ENCODE data around the gene RO60. TPM values are rescaled to one million over a fixed set of nuclear protein-coding genes. Genes with fewer than 3 reads are reported as not detected.

Gene RO60
- total RNA-seq, 1 experiment from 2014 or later, result 69.5 TPM

DNA sequence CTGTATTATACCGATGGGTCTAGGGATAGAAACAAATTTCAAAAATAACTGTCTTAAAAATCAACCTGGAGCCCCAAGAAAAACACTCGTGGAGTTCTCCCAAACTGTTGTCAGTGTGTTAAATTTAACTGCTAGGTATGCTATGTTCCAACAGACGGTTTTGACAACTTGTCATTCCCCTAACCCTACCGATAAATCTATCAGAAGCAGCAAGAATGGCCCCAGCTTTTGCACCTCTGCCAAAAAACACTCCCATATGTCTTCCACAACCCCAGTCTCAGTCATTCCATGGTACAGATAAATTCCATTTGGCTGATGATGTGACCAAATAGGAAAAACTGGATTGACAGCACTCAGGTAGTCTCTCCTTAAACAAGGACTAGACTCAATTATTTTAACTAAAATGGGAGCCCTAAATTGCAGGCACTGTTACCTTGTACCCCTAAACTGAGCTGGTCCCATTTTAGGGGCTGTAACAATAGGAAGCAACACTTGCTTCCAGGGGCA is 5.2 kb upstream of the RO60 start:
- RAD21 ChIA-PET (ENCODE audit: low non-redundant PET in 1 of 2, low total read pairs in 2 of 2, uncharacterized antibody in 2 of 2, unreplicated experiment in 2 of 2), result no interaction called here
- 0 out of 2 replicates have a peak, but pooled peaks cover 7% of the 10 kb centered on the region for H4K20me1 ChIP-seq (ENCODE audit: insufficient read depth)
- intact Hi-C loops (cut with micrococcal nuclease), result no loop called here
- CTCF ChIA-PET, result no interaction called here
- peaks cover 9 to 12% of the 10 kb centered on the region in 2 experiments; a peak in 3 of 4 replicates for H3K36me3 ChIP-seq (ENCODE audit: control insufficient read depth in 1 of 2, insufficient read depth in 2 of 2, low read length in 2 of 2)
- no peak for TF ChIP-seq CEBPB (IDR thresholded peaks at IDR 0.05; ENCODE audit: low read depth)
- TF ChIP-seq ZBTB33 (IDR thresholded peaks at IDR 0.05; ENCODE audit: extremely low read depth, insufficient replicate concordance, low read length), result no peak
- TF ChIP-seq, protein P1, sequence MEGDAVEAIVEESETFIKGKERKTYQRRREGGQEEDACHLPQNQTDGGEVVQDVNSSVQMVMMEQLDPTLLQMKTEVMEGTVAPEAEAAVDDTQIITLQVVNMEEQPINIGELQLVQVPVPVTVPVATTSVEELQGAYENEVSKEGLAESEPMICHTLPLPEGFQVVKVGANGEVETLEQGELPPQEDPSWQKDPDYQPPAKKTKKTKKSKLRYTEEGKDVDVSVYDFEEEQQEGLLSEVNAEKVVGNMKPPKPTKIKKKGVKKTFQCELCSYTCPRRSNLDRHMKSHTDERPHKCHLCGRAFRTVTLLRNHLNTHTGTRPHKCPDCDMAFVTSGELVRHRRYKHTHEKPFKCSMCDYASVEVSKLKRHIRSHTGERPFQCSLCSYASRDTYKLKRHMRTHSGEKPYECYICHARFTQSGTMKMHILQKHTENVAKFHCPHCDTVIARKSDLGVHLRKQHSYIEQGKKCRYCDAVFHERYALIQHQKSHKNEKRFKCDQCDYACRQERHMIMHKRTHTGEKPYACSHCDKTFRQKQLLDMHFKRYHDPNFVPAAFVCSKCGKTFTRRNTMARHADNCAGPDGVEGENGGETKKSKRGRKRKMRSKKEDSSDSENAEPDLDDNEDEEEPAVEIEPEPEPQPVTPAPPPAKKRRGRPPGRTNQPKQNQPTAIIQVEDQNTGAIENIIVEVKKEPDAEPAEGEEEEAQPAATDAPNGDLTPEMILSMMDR (IDR thresholded peaks at IDR 0.05 in 2 of 3, conservative IDR thresholded peaks at IDR 0.05 in 1 of 3; ENCODE audit: borderline replicate concordance in 1 of 3, insufficient read depth in 1 of 3, low read depth in 2 of 3, low read length in 2 of 3), result no peak
- H2AFZ ChIP-seq (ENCODE audit: low read depth, low read length, poor library complexity, severe bottlenecking), result no peak overlapping the region
- H3K4me1 ChIP-seq (ENCODE audit: control insufficient read depth in 1 of 2, insufficient read depth in 2 of 2, low read length in 2 of 2), result peaks cover 8 to 16% of the 10 kb centered on the region in 2 experiments
- H3K9ac ChIP-seq (ENCODE audit: low read length), result no peak overlapping the region
- no peak overlapping the region for H3K27ac ChIP-seq (ENCODE audit: low read depth, low read length)
- no peaks in the 10 kb centered on the region for H3K9me3 ChIP-seq (ENCODE audit: control insufficient read depth in 1 of 2, insufficient read depth in 1 of 2, low read depth in 1 of 2, low read length in 2 of 2)
- DNase-seq (ENCODE audit: low read depth, low spot score), result no peak
- H3K4me2 ChIP-seq (ENCODE audit: low read length), result no peak overlapping the region
- no peak for ATAC-seq
- POLR2A ChIA-PET, result no interaction called here
- no peaks in the 10 kb centered on the region for H3K9me2 ChIP-seq (ENCODE audit: insufficient read depth)
- H3K27me3 ChIP-seq (ENCODE audit: insufficient read depth, low read length), result no peaks in the 10 kb centered on the region
- no TSS peak for BruUV-seq (replicated peaks)
- no peak overlapping the region for H3K4me3 ChIP-seq (replicated peaks in 1 of 2; ENCODE audit: low read depth in 1 of 2, low read length in 2 of 2)
- H3K79me2 ChIP-seq (ENCODE audit: insufficient read depth, low read length), result peaks cover 100% of the 10 kb centered on the region

Measured in HCT116 (cell line).